Head of caudate nucleus (tissue), 42 donors: Measurements from ENCODE around the gene VPS35L.
"Not testable (repeated sequence)": the region's sequence is repeated elsewhere in the genome, so short reads cannot be mapped to it uniquely, and the experiment has no call there.

Source experiments
- DNase-seq, 42 donors: peaks; one replicate each; pipeline versions ENCODE4 v3.0.0 to v3.0.0-alpha.2; 2020 to 2021; ENCODE audit warnings: mixed read lengths in 7 of 42
- intact Hi-C: fragments of 100-400 bp; cut with DNase I; formaldehyde crosslinking; loops from one replicate; pipeline ENCODE4 v1.15.0; 2022

Gene VPS35L

GRCh38 chr16:19525385-19525723 is 30.1 kb upstream of the VPS35L start:
- intact Hi-C loops, result loop anchor here (10.0 kb wide), 1 partner anchor 721 kb away; the partner anchor contains the start of gene ARL6IP1
- no peak for DNase-seq

- intact Hi-C loops, result loop anchor here (10.0 kb wide), 1 partner anchor 722 kb away; the partner anchor contains the start of gene ARL6IP1
- DNase-seq, result no peak
Measured at GRCh38 chr16:19527161-19527560, 28.3 kb upstream of the VPS35L start.

GRCh38 chr16:19528666-19529065 is 26.8 kb upstream of the VPS35L start:
- intact Hi-C loops, result loop anchor here (10.0 kb wide), 1 partner anchor 724 kb away; the partner anchor contains the start of gene ARL6IP1
- peak in 2 of 42 donors; percentile 16 to 39 for DNase-seq

- no peak for DNase-seq
- intact Hi-C loops, result no loop called here
Measured at GRCh38 chr16:19532601-19533000, 22.9 kb upstream of the VPS35L start.

GRCh38 chr16:19540241-19540970 is 15.1 kb upstream of the VPS35L start:
- no peak for DNase-seq
- intact Hi-C loops, result no loop called here

GRCh38 chr16:19542138-19542821 is 13.2 kb upstream of the VPS35L start:
- intact Hi-C loops, result no loop called here
- DNase-seq, result no peak

GRCh38 chr16:19543278-19543996 is 12.1 kb upstream of the VPS35L start:
- intact Hi-C loops, DNase-seq: not testable (repeated sequence)

GRCh38 chr16:19548144-19548543 is 7.4 kb upstream of the VPS35L start:
- intact Hi-C loops, result no loop called here

GRCh38 chr16:19549673-19550072 is 5.8 kb upstream of the VPS35L start:
- intact Hi-C loops, result no loop called here
- DNase-seq, result no peak

More at GRCh38 chr16:19548144-19548543, 7.4 kb upstream of the VPS35L start:
- DNase-seq, result no peak

GRCh38 chr16:19555938-19556771 is 652 bp downstream of the VPS35L start:
- DNase-seq, result no peak
- intact Hi-C loops, result loop anchor here (2.0 kb wide), 2 partner anchors 33 to 331 kb away; partner anchors contain the start of genes CCP110 and GDE1

- DNase-seq, result peak in 14 of 42 donors; percentile 28 to 80 (median 52)
Measured at GRCh38 chr16:19559242-19559910, 3.9 kb downstream of the VPS35L start.

GRCh38 chr16:19560078-19560477 is 4.6 kb downstream of the VPS35L start:
- no peak for DNase-seq
- intact Hi-C loops, result no loop called here

More at GRCh38 chr16:19559242-19559910, 3.9 kb downstream of the VPS35L start:
- intact Hi-C loops, result no loop called here

GRCh38 chr16:19563377-19563776 is 7.9 kb downstream of the VPS35L start:
- intact Hi-C loops, result no loop called here
- DNase-seq, result no peak

GRCh38 chr16:19566362-19566761 is 10.9 kb downstream of the VPS35L start:
- intact Hi-C loops, result no loop called here

GRCh38 chr16:19567560-19567959 is 12.1 kb downstream of the VPS35L start:
- intact Hi-C loops, result no loop called here
- no peak for DNase-seq

More at GRCh38 chr16:19566362-19566761, 10.9 kb downstream of the VPS35L start:
- peak in 1 of 42 donors; percentile 15 for DNase-seq

GRCh38 chr16:19573997-19574396 is 18.5 kb downstream of the VPS35L start:
- intact Hi-C loops, result no loop called here

GRCh38 chr16:19574615-19575014 is 19.1 kb downstream of the VPS35L start:
- peak in 1 of 42 donors; percentile 30 for DNase-seq
- intact Hi-C loops, result no loop called here

More at GRCh38 chr16:19573997-19574396, 18.5 kb downstream of the VPS35L start:
- DNase-seq, result peak in 3 of 42 donors; percentile 20 to 31 (median 22)

GRCh38 chr16:19578378-19578971 is 23.0 kb downstream of the VPS35L start:
- DNase-seq, result peak; percentile 74 to 97 (median 92)
- intact Hi-C loops, result no loop called here
